K562 (cell line): Measurements from ENCODE around the gene ZFX.

Source experiments
- CTCF ChIP-seq, 3 experiments: IDR thresholded peaks in 2 of 3; conservative IDR thresholded peaks in 1 of 3; 2 replicates each; pipeline ENCODE4 v1.5.1; 2011 to 2012; ENCODE audit warnings: low read length in 3 of 3, mild to moderate bottlenecking in 3 of 3, control low read depth in 2 of 3, improper control_type of control experiment in 1 of 3, inconsistent platforms in 1 of 3, low read depth in 1 of 3, mixed read lengths in 1 of 3, moderate library complexity in 1 of 3; ENCODE audit not compliant: insufficient read depth in 2 of 3
- MXD1 ChIP-seq: fragments of 250-450 bp; sonication (Bioruptor Pico); IDR thresholded peaks from 2 replicates; pipeline ENCODE4 v1.8.0; 2021; ENCODE audit warnings: borderline replicate concordance, mild to moderate bottlenecking, moderate library complexity; ENCODE audit not compliant: poor library complexity, severe bottlenecking
- POLR2A ChIP-seq: fragments of 450-650 bp; conservative IDR thresholded peaks from 2 replicates; pipeline ENCODE4 v1.6.1; 2016

- TF ChIP-seq POLR2A = no peak
- no peak for TF ChIP-seq CTCF (IDR thresholded peaks at IDR 0.05 in 2 of 3, conservative IDR thresholded peaks at IDR 0.05 in 1 of 3; ENCODE audit: insufficient read depth in 2 of 3, low read depth in 1 of 3, low read length in 3 of 3)
- TF ChIP-seq MXD1 = no peak
Measured at GRCh38 chrX:24154490-24155034, 5.0 kb downstream of the ZFX start.
